SU-DHL-6 (cell line): ENCODE data around the gene PLCB1.

Experiments
- CTCF ChIP-seq: fragments of 200-600 bp; sonication (generic); IDR thresholded peaks from one replicate; pipeline ENCODE4 v1.5.1; 2017; ENCODE audit warnings: antibody characterized with exemption, mild to moderate bottlenecking, low read length, moderate library complexity; ENCODE audit not compliant: insufficient read depth, poor library complexity, severe bottlenecking
- EZH2phosphoT487 ChIP-seq: fragments of 200-600 bp; sonication (generic), shearing (Covaris generic); conservative IDR thresholded peaks from 2 replicates; pipeline ENCODE4 v1.6.1; 2018; ENCODE audit warnings: mild to moderate bottlenecking, antibody characterized with exemption, low read length, moderate library complexity, mixed read lengths

- TF ChIP-seq CTCF, result no peak
- TF ChIP-seq EZH2phosphoT487, result no peak
Observed at GRCh38 chr20:8891039-8891438, 759.0 kb downstream of the PLCB1 start.
